ENCODE data around the gene DHRS2.

The DHRS2 gene

DNA sequence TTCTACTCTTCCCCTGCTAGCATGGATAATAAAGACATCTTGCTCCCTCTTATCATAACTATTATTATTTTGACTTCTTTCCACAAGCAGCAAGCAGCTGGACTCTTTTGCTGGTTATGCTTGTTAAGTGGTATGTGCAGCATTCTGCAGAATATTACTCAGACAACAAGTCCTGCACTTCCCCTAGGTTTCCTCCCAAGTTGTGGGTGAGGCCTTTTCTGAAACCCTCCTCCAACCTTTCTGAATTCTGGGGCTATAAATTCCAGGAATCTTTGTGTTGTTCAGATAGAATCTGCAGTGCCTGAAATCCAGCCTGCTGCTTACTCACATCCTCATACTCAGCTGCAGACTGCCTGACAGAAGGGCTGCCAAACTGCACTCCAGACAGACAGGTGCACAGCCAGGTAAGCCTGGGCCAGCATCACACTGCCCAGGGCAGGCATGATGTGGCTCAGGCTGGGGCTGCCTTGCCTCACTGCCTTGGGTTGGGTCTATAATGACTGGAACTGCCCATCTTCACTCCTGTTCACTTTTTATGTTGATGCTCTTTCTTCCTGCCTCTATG is 6.2 kb upstream of the DHRS2 start (continued):
- TF ChIP-seq, protein P1, sequence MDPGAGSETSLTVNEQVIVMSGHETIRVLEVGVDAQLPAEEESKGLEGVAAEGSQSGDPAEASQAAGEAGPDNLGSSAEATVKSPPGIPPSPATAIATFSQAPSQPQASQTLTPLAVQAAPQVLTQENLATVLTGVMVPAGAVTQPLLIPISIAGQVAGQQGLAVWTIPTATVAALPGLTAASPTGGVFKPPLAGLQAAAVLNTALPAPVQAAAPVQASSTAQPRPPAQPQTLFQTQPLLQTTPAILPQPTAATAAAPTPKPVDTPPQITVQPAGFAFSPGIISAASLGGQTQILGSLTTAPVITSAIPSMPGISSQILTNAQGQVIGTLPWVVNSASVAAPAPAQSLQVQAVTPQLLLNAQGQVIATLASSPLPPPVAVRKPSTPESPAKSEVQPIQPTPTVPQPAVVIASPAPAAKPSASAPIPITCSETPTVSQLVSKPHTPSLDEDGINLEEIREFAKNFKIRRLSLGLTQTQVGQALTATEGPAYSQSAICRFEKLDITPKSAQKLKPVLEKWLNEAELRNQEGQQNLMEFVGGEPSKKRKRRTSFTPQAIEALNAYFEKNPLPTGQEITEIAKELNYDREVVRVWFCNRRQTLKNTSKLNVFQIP (CRISPR knock-in tag; IDR thresholded peaks at IDR 0.05; ENCODE audit: borderline replicate concordance, low read depth) = no peak
- TF ChIP-seq OSR1 (CRISPR knock-in tag; IDR thresholded peaks at IDR 0.05) (no peak), ZNF8 (CRISPR knock-in tag; IDR thresholded peaks at IDR 0.05) (no peak), ARNTL (CRISPR knock-in tag; IDR thresholded peaks at IDR 0.05; ENCODE audit: borderline replicate concordance, low read depth) (no peak), ZFP30 (CRISPR knock-in tag; IDR thresholded peaks at IDR 0.05) (no peak), ZFP3 (CRISPR knock-in tag; IDR thresholded peaks at IDR 0.05) (no peak), SNAI2 (CRISPR knock-in tag; IDR thresholded peaks at IDR 0.05) (no peak), TOX (CRISPR knock-in tag; IDR thresholded peaks at IDR 0.05; ENCODE audit: borderline replicate concordance) (no peak), ZC3H10 (CRISPR knock-in tag; IDR thresholded peaks at IDR 0.05) (no peak), ISL1 (CRISPR knock-in tag; IDR thresholded peaks at IDR 0.05) (no peak), ESRRG (CRISPR knock-in tag; IDR thresholded peaks at IDR 0.05) (no peak), RARB (CRISPR knock-in tag; IDR thresholded peaks at IDR 0.05) (no peak), BACH2 (CRISPR knock-in tag; IDR thresholded peaks at IDR 0.05; ENCODE audit: borderline replicate concordance) (no peak), ZNF565 (CRISPR knock-in tag; conservative IDR thresholded peaks at IDR 0.05; ENCODE audit: low read depth) (no peak)

DNA sequence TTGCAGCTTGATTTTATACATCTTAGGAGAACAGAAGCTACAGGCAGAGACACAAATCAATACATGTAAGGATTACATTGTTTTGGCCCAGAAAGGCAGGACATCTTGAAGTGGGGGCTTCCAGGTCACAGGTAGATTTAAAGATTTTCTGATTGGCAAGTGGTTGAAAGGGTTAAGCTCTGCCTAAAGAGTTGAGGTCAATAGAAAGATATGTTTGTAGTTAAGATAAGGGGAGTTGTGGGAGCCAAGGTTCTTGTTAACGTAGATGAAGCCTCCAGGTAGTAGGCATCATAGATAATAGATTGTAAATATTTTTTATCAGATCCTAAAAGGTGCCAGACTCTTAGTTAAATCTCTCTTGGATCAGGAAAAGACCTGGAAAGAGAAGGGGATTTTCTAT is 5.5 kb upstream of the DHRS2 start:
- no peak for ATAC-seq
- TF ChIP-seq GLIS3 (CRISPR knock-in tag; IDR thresholded peaks at IDR 0.05) = no peak
- no peak for TF ChIP-seq ZNF70 (CRISPR knock-in tag; IDR thresholded peaks at IDR 0.05)
- no peak for TF ChIP-seq ZFP3 (CRISPR knock-in tag; IDR thresholded peaks at IDR 0.05)
- TF ChIP-seq, protein P2, sequence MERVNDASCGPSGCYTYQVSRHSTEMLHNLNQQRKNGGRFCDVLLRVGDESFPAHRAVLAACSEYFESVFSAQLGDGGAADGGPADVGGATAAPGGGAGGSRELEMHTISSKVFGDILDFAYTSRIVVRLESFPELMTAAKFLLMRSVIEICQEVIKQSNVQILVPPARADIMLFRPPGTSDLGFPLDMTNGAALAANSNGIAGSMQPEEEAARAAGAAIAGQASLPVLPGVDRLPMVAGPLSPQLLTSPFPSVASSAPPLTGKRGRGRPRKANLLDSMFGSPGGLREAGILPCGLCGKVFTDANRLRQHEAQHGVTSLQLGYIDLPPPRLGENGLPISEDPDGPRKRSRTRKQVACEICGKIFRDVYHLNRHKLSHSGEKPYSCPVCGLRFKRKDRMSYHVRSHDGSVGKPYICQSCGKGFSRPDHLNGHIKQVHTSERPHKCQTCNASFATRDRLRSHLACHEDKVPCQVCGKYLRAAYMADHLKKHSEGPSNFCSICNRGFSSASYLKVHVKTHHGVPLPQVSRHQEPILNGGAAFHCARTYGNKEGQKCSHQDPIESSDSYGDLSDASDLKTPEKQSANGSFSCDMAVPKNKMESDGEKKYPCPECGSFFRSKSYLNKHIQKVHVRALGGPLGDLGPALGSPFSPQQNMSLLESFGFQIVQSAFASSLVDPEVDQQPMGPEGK (CRISPR knock-in tag; IDR thresholded peaks at IDR 0.05; ENCODE audit: borderline replicate concordance) = no peak
- TF ChIP-seq, protein P3, sequence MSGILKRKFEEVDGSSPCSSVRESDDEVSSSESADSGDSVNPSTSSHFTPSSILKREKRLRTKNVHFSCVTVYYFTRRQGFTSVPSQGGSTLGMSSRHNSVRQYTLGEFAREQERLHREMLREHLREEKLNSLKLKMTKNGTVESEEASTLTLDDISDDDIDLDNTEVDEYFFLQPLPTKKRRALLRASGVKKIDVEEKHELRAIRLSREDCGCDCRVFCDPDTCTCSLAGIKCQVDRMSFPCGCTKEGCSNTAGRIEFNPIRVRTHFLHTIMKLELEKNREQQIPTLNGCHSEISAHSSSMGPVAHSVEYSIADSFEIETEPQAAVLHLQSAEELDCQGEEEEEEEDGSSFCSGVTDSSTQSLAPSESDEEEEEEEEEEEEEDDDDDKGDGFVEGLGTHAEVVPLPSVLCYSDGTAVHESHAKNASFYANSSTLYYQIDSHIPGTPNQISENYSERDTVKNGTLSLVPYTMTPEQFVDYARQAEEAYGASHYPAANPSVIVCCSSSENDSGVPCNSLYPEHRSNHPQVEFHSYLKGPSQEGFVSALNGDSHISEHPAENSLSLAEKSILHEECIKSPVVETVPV (CRISPR knock-in tag; IDR thresholded peaks at IDR 0.05) = no peak
- TF ChIP-seq ZNF565 (CRISPR knock-in tag; conservative IDR thresholded peaks at IDR 0.05; ENCODE audit: low read depth) = no peak
- no peak for TF ChIP-seq ZFP30 (CRISPR knock-in tag; IDR thresholded peaks at IDR 0.05)
- no peak for TF ChIP-seq SNAI2 (CRISPR knock-in tag; IDR thresholded peaks at IDR 0.05)
- no peak for TF ChIP-seq TOX (CRISPR knock-in tag; IDR thresholded peaks at IDR 0.05; ENCODE audit: borderline replicate concordance)
- no peak for TF ChIP-seq ARNTL (CRISPR knock-in tag; IDR thresholded peaks at IDR 0.05; ENCODE audit: borderline replicate concordance, low read depth)
- TF ChIP-seq CSDC2 (CRISPR knock-in tag; IDR thresholded peaks at IDR 0.05) = no peak
- TF ChIP-seq ESRRG (CRISPR knock-in tag; IDR thresholded peaks at IDR 0.05) = no peak
- no peak for TF ChIP-seq ZNF8 (CRISPR knock-in tag; IDR thresholded peaks at IDR 0.05)

DNA sequence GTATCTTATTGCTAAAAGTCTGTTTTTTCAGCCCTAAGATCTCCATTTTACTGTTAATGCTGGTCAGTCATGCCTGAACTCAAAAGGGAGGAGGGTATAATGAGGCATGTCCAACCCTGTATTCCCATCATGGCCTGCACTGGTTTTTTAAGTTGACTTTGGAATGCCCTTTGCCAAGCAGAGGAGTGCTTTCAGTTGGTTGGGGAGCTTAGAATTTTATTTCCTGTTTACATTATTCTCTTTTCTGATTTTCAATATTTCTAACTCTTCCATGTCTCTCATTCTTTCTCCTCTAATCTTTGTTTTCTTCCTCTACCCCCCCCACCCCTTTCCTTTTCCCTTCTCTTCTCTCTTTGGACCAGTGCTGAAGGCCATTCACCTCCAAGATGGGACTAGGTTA is 4.9 kb upstream of the DHRS2 start:
- ATAC-seq = no peak
- TF ChIP-seq ARNTL (CRISPR knock-in tag; IDR thresholded peaks at IDR 0.05; ENCODE audit: borderline replicate concordance, low read depth) = no peak
- TF ChIP-seq SNAI2 (CRISPR knock-in tag; IDR thresholded peaks at IDR 0.05) = no peak
- no peak for TF ChIP-seq TOX (CRISPR knock-in tag; IDR thresholded peaks at IDR 0.05; ENCODE audit: borderline replicate concordance)
- TF ChIP-seq, protein P1 (CRISPR knock-in tag; IDR thresholded peaks at IDR 0.05; ENCODE audit: borderline replicate concordance, low read depth) = no peak
- no peak for TF ChIP-seq PPARA (CRISPR knock-in tag; IDR thresholded peaks at IDR 0.05; ENCODE audit: borderline replicate concordance)
- TF ChIP-seq ZFP3 (CRISPR knock-in tag; IDR thresholded peaks at IDR 0.05) = no peak
- no peak for TF ChIP-seq ZNF70 (CRISPR knock-in tag; IDR thresholded peaks at IDR 0.05)
- no peak for TF ChIP-seq ZNF565 (CRISPR knock-in tag; conservative IDR thresholded peaks at IDR 0.05; ENCODE audit: low read depth)
- TF ChIP-seq, protein P2 (CRISPR knock-in tag; IDR thresholded peaks at IDR 0.05; ENCODE audit: borderline replicate concordance) = no peak
- TF ChIP-seq, protein P3 (CRISPR knock-in tag; IDR thresholded peaks at IDR 0.05) = no peak
- TF ChIP-seq BACH2 (CRISPR knock-in tag; IDR thresholded peaks at IDR 0.05; ENCODE audit: borderline replicate concordance) = no peak
- TF ChIP-seq GLIS3 (CRISPR knock-in tag; IDR thresholded peaks at IDR 0.05) = no peak
- no peak for TF ChIP-seq ESRRG (CRISPR knock-in tag; IDR thresholded peaks at IDR 0.05)
- no peak for TF ChIP-seq ZNF8 (CRISPR knock-in tag; IDR thresholded peaks at IDR 0.05)
- no peak for TF ChIP-seq ZFP30 (CRISPR knock-in tag; IDR thresholded peaks at IDR 0.05)
- TF ChIP-seq ISL1 (CRISPR knock-in tag; IDR thresholded peaks at IDR 0.05) = no peak

Data from SK-N-SH treated with all-trans-retinoic acid at 6 μM for 48 hours (cell line).